Skeletal muscle satellite cell (primary cell): Measurements from ENCODE around the gene GDF2.

Experiments
- H3K27me3 ChIP-seq: 2 replicates; pipeline ENCODE4 v1.7.0; 2013; ENCODE audit warnings: low read length; ENCODE audit not compliant: control insufficient read depth, insufficient read depth
- H3K36me3 ChIP-seq: 2 replicates; pipeline ENCODE4 v1.7.0; 2013; ENCODE audit warnings: mild to moderate bottlenecking, control low read depth, low read length; ENCODE audit not compliant: insufficient read depth
- H3K4me1 ChIP-seq: 2 replicates; pipeline ENCODE4 v1.7.0; 2013; ENCODE audit warnings: low read length; ENCODE audit not compliant: control insufficient read depth, insufficient read depth
- H3K4me2 ChIP-seq: 2 replicates; pipeline ENCODE4 v1.7.0; 2013; ENCODE audit warnings: mild to moderate bottlenecking, low read length
- H3K4me3 ChIP-seq: 2 replicates; pipeline ENCODE4 v1.7.0; 2013; ENCODE audit warnings: low read length
- H3K9ac ChIP-seq: 2 replicates; pipeline ENCODE4 v1.7.0; 2013; ENCODE audit warnings: mild to moderate bottlenecking, low read depth, low read length, moderate library complexity
- H3K9me3 ChIP-seq: replicated peaks from 2 replicates; pipeline ENCODE4 v1.7.0; 2013; ENCODE audit warnings: mild to moderate bottlenecking, control low read depth, low read length

Gene GDF2

DNA sequence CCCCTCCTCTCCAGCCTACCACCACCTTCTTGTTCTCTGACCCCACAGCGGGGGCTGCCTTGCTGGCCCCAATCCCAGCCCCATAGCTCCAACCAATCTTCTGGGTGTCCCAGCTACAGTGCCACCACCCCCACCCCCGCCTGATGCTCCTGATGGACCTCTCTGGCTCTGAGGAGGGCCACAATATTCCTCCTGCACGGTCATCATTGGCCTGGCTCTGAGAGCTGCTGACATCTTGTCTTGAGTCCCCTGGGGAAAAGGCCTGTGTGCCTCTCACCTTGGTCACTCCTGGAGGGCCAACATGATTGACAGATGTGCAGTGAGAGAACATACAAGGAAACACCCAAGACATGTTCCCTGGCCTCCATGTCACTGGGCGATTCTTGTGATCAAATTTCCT, 7.6 kb downstream of the GDF2 start:
- H3K36me3 ChIP-seq = no peaks in the 10 kb centered on the region
- no peak overlapping the region for H3K4me2 ChIP-seq
- no peaks in the 10 kb centered on the region for H3K4me1 ChIP-seq
- peaks cover 19% of the 10 kb centered on the region for H3K27me3 ChIP-seq
- H3K9me3 ChIP-seq = no peaks in the 10 kb centered on the region
- H3K4me3 ChIP-seq = no peak overlapping the region
- H3K9ac ChIP-seq = no peak overlapping the region

DNA sequence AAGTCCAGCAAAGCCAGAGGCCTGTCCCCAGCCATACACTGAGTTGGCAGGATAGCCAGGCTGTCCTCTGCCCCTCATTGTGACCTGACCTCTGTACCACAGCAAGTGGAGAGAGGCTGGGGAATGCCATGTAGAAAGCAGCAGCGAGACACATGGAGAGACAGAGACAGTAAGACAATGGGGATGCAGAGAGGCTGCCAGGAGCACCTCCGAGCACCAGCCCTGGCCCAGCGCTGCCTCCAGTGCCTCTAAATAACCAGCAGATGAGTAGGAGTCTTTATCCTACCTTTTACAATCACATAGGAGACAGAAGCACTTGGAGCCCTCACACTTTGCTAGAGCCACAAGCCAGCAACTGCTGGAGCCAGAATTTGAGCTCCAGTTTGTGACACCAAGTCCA, 8.1 kb downstream of the GDF2 start:
- H3K36me3 ChIP-seq = no peaks in the 10 kb centered on the region
- H3K9me3 ChIP-seq = no peaks in the 10 kb centered on the region
- H3K9ac ChIP-seq = no peak overlapping the region
- H3K27me3 ChIP-seq = peaks cover 24% of the 10 kb centered on the region
- no peak overlapping the region for H3K4me3 ChIP-seq
- no peaks in the 10 kb centered on the region for H3K4me1 ChIP-seq
- H3K4me2 ChIP-seq = no peak overlapping the region

- H3K4me3 ChIP-seq = no peak overlapping the region
- H3K4me2 ChIP-seq = no peak overlapping the region
- no peaks in the 10 kb centered on the region for H3K36me3 ChIP-seq
- H3K9me3 ChIP-seq = no peaks in the 10 kb centered on the region
- H3K4me1 ChIP-seq = no peaks in the 10 kb centered on the region
- no peak overlapping the region for H3K9ac ChIP-seq
- peaks cover 28% of the 10 kb centered on the region for H3K27me3 ChIP-seq
Observed at GRCh38 chr10:47330804-47331203, 8.6 kb downstream of the GDF2 start.

DNA sequence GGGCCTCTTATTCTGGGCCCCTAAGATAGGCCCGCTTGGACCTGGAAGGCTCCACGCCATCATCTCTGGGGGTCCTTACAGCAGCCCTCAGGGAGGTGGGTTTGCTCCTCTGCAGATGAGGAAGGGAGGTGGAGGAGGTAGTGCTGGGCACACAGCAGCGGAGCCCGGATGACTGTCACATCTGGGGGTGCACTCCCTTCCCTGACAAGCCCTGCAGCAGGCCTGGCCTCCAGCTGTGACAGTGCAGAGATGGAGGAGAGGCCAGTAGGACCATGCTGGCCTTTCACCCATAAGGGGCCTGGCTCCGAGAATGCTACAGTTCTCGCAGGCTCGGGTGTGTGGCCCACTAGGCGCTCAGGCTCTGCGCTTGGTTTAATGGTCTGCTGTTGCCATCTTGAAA, 9.2 kb downstream of the GDF2 start:
- Histone ChIP-seq H3K4me1 (no peaks in the 10 kb centered on the region), H3K9ac (no peak overlapping the region), H3K27me3 (peaks cover 35% of the 10 kb centered on the region), H3K36me3 (no peaks in the 10 kb centered on the region), H3K4me2 (no peak overlapping the region), H3K4me3 (no peak overlapping the region), H3K9me3 (no peaks in the 10 kb centered on the region)

DNA sequence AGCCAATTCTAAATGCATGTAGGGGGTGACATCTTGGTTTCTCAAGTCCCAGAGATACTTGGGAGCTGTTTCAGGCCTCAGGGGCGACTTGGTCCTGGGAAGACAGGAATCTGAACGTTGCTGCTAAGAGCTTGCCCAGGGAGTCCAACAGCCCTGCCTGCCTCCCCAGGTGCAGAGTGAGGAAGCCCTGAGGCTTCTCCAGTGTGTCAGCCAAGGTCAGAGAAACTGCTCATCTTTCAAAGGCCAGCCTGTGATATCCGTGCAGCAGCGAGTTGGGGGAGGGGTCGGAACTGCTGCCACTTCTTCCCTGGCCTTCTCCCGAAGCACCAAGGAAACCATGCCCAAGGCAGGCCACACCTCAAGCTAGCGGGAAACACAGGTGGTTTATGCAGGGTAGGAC, 9.7 kb downstream of the GDF2 start:
- no peak overlapping the region for H3K4me2 ChIP-seq
- no peak overlapping the region for H3K9ac ChIP-seq
- H3K36me3 ChIP-seq = no peaks in the 10 kb centered on the region
- H3K9me3 ChIP-seq = no peaks in the 10 kb centered on the region
- H3K27me3 ChIP-seq = peaks cover 38% of the 10 kb centered on the region
- H3K4me1 ChIP-seq = no peaks in the 10 kb centered on the region
- no peak overlapping the region for H3K4me3 ChIP-seq

GRCh38 chr10:47332371-47332770, 10.1 kb downstream of the GDF2 start:
- no peak overlapping the region for H3K9ac ChIP-seq
- no peaks in the 10 kb centered on the region for H3K36me3 ChIP-seq
- no peak overlapping the region for H3K4me2 ChIP-seq
- no peaks in the 10 kb centered on the region for H3K9me3 ChIP-seq
- H3K4me3 ChIP-seq = no peak overlapping the region
- H3K4me1 ChIP-seq = no peaks in the 10 kb centered on the region
- H3K27me3 ChIP-seq = peaks cover 42% of the 10 kb centered on the region

DNA sequence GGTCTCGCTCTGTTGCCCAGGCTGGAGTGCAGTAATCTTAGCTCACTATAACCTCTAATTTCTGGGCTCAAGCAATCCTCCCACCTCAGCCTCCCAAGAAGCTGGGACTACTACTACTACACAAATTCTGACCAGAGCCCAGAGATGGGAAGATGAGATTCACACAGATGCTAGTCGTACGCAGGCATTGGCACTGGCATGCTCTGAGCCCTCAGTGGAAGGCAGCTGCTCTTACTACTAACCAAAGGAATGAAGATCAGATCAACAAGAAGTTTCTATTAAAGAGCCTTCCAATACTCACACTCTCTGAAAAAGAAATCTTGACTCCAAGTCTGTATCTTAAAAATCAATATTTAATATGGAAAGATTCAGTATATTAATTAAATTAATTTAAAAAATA, 10.7 kb downstream of the GDF2 start:
- Histone ChIP-seq H3K9me3 (no peaks in the 10 kb centered on the region), H3K9ac (no peak overlapping the region), H3K4me3 (no peak overlapping the region), H3K4me2 (no peak overlapping the region), H3K36me3 (no peaks in the 10 kb centered on the region), H3K4me1 (no peaks in the 10 kb centered on the region), H3K27me3 (peaks cover 45% of the 10 kb centered on the region)

- Histone ChIP-seq H3K27me3 (peaks cover 45% of the 10 kb centered on the region), H3K36me3 (no peaks in the 10 kb centered on the region), H3K9ac (no peak overlapping the region), H3K4me1 (no peaks in the 10 kb centered on the region), H3K4me3 (no peak overlapping the region), H3K4me2 (no peak overlapping the region), H3K9me3 (no peaks in the 10 kb centered on the region)
Observed at GRCh38 chr10:47333532-47333931, 11.3 kb downstream of the GDF2 start.

- Histone ChIP-seq H3K4me2 (no peak overlapping the region), H3K9ac (no peak overlapping the region), H3K4me1 (no peaks in the 10 kb centered on the region), H3K4me3 (no peak overlapping the region), H3K9me3 (no peaks in the 10 kb centered on the region), H3K27me3 (peaks cover 53% of the 10 kb centered on the region), H3K36me3 (no peaks in the 10 kb centered on the region)
Observed at GRCh38 chr10:47334466-47335295, 12.4 kb downstream of the GDF2 start.

GRCh38 chr10:47335906-47336305, 13.7 kb downstream of the GDF2 start:
- H3K27me3 ChIP-seq = peaks cover 53% of the 10 kb centered on the region

GRCh38 chr10:47336387-47337134, 14.3 kb downstream of the GDF2 start:
- no peak overlapping the region for H3K9ac ChIP-seq
- no peak overlapping the region for H3K4me2 ChIP-seq
- no peak overlapping the region for H3K4me3 ChIP-seq
- H3K9me3 ChIP-seq = no peaks in the 10 kb centered on the region
- H3K36me3 ChIP-seq = no peaks in the 10 kb centered on the region
- no peaks in the 10 kb centered on the region for H3K4me1 ChIP-seq
- H3K27me3 ChIP-seq = peaks cover 53% of the 10 kb centered on the region

More at GRCh38 chr10:47335906-47336305, 13.7 kb downstream of the GDF2 start:
- Histone ChIP-seq H3K9me3 (no peaks in the 10 kb centered on the region), H3K4me2 (no peak overlapping the region), H3K36me3 (no peaks in the 10 kb centered on the region), H3K4me3 (no peak overlapping the region), H3K4me1 (no peaks in the 10 kb centered on the region), H3K9ac (no peak overlapping the region)
